ENCODE data around the gene MATCAP1. TPM values are rescaled to one million over a fixed set of nuclear protein-coding genes. Genes with fewer than 3 reads are reported as not detected.
A peak's percentile ranks its signal among the peaks of the same experiment; 100 is the strongest.

Gene MATCAP1
- total and polyA plus RNA-seq, 11 donors: 4.1 to 21.6 (median 11.1) TPM

DNA sequence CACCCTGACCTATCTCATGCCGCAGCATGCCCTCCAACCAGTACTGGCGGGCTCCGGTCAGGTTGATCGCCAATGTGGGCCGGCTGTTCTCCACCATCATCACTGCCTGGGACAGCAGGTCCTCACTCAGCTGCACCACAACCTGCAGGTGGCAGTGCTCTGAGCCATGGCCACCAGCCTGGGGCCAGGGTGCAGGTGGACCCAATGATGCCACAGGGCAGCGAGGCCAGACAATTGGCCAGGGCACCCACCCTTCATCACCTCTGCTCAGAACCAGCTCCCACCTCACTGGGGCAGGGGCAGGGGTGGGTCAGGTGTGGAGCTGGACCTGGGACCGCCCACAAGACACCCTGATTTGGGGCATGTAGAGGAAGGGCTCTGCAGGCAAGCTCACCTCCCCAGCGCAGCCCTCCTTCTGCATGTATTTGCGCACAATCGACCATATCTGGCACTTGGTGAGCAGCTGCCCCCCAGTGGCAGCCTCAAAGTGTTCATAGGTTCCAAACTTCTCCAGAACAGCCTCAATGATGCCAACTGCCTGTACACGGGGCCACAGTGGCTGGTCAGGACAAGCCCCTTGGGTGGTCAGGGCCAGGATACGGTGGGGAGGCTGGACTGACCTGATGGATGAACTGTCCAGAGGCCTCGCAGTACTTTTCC is 4.2 kb downstream of the MATCAP1 start:
- intact Hi-C loops (cut with DNase I): loop anchor here in 3 of 10 donors (10.0 kb wide), 2 partner anchors 65 to 205 kb away; no protein-coding TSS in a partner anchor
- peaks cover 0 to 2% (median 0%) of the 10 kb centered on the region in 9 donors for H3K27me3 ChIP-seq
- ATAC-seq (no peak), DNase-seq (no peak)
- H3K4me1 ChIP-seq: peaks cover 5 to 54% (median 30%) of the 10 kb centered on the region in 12 donors
- peaks cover 0 to 13% (median 0%) of the 10 kb centered on the region in 9 donors for H3K36me3 ChIP-seq
- H3K4me3 ChIP-seq: no peak overlapping the region
- WGBS, 4 donors: 86 to 97% (median 93%) methylated on average over 6 to 13 of the region's 13 CpGs
- TF ChIP-seq, protein P1, sequence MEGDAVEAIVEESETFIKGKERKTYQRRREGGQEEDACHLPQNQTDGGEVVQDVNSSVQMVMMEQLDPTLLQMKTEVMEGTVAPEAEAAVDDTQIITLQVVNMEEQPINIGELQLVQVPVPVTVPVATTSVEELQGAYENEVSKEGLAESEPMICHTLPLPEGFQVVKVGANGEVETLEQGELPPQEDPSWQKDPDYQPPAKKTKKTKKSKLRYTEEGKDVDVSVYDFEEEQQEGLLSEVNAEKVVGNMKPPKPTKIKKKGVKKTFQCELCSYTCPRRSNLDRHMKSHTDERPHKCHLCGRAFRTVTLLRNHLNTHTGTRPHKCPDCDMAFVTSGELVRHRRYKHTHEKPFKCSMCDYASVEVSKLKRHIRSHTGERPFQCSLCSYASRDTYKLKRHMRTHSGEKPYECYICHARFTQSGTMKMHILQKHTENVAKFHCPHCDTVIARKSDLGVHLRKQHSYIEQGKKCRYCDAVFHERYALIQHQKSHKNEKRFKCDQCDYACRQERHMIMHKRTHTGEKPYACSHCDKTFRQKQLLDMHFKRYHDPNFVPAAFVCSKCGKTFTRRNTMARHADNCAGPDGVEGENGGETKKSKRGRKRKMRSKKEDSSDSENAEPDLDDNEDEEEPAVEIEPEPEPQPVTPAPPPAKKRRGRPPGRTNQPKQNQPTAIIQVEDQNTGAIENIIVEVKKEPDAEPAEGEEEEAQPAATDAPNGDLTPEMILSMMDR (IDR thresholded peaks at IDR 0.05): no peak
- no peak overlapping the region for H3K27ac ChIP-seq
- H3K9me3 ChIP-seq: no peaks in the 10 kb centered on the region

- peaks cover 0 to 13% (median 0%) of the 10 kb centered on the region in 9 donors for H3K36me3 ChIP-seq
- H3K4me1 ChIP-seq: peaks cover 5 to 61% (median 36%) of the 10 kb centered on the region in 12 donors
- peak in 3 of 4 donors; percentile 23 to 42 (median 38) for ATAC-seq
- TF ChIP-seq, protein P1 (IDR thresholded peaks at IDR 0.05): no peak
- no peak for TF ChIP-seq POLR2A (IDR thresholded peaks at IDR 0.05)
- peak overlapping the region in 8 of 12 donors; percentile 6 to 77 (median 41) for H3K27ac ChIP-seq
- peak overlapping the region; percentile 10 to 63 (median 50) for H3K4me3 ChIP-seq
- no peaks in the 10 kb centered on the region for H3K9me3 ChIP-seq
- 6 to 30% (median 17%) methylated on average over 16 to 73 of the region's 73 CpGs for WGBS, 4 donors
- H3K27me3 ChIP-seq: peaks cover 0 to 4% (median 0%) of the 10 kb centered on the region in 9 donors
- peak in 2 of 5 donors; percentile 70 to 71 for DNase-seq
- intact Hi-C loops (cut with DNase I): loop anchor here in 1 of 10 donors (10.0 kb wide), 1 partner anchor 63 kb away; no protein-coding TSS in a partner anchor
Measured at GRCh38 chr16:67177743-67178699, 5.7 kb downstream of the MATCAP1 start.

DNA sequence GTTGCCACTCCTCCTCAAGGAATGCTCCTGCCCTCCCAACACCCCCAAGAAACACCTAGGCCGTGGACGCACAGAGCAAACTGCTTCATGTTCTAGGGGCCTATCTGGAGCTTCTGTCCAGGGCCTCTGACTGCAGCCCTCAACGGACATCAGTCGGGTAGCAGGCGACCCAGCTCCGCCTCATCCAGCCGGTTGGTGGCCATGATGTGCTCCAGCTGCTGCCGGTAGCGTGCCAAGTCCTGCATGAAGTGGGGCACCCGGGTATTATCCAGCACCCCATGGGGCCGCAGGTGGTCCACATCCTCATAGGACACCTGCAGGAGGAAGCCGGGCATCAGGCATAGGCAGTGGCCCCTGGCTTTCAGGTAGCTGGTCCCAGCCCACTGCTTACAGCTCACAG is 7.1 kb downstream of the MATCAP1 start:
- WGBS, 4 donors: 88 to 93% (median 93%) methylated on average over 10 to 12 of the region's 12 CpGs
- no peak overlapping the region for H3K27ac ChIP-seq
- peaks cover 0 to 4% (median 0%) of the 10 kb centered on the region in 9 donors for H3K27me3 ChIP-seq
- DNase-seq (no peak), ATAC-seq (no peak)
- H3K9me3 ChIP-seq: no peaks in the 10 kb centered on the region
- H3K4me3 ChIP-seq: no peak overlapping the region
- intact Hi-C loops (cut with DNase I): loop anchor here in 1 of 10 donors (10.0 kb wide), 1 partner anchor 62 kb away; no protein-coding TSS in a partner anchor
- no peak for TF ChIP-seq POLR2A (IDR thresholded peaks at IDR 0.05)
- TF ChIP-seq, protein P1 (IDR thresholded peaks at IDR 0.05): no peak
- peaks cover 5 to 50% (median 35%) of the 10 kb centered on the region in 12 donors for H3K4me1 ChIP-seq
- H3K36me3 ChIP-seq: peaks cover 0 to 13% (median 0%) of the 10 kb centered on the region in 9 donors

Data from heart left ventricle (tissue), 16 donors.